Omental fat pad (tissue), 4 donors: Measurements from ENCODE around the gene CSMD2. TPM values are rescaled to one million over a fixed set of nuclear protein-coding genes. Genes with fewer than 3 reads are reported as not detected.

ENCODE experiments used
- ATAC-seq: fragments of 150-250 bp; one replicate; pipeline ENCODE4 v1.9.1; 2016; ENCODE audit warnings: mild to moderate bottlenecking, moderate library complexity; ENCODE audit not compliant: low FRiP score
- DNase-seq: peaks from one replicate; pipeline ENCODE4 v3.0.0-alpha.2; 2019; ENCODE audit warnings: low spot score
- total RNA-seq, 4 donors: library from RNA; depleted of rRNA; stranded (reverse); fragments of >200 nt; gene quantifications; one replicate each; pipeline ENCODE4 v1.1.0, GENCODE V29; 2016
- TF ChIP-seq, protein P1 (sequence below), 3 donors: fragments of 450-650 bp; IDR thresholded peaks; one replicate each; pipeline ENCODE4 v1.5.1; 2016 to 2017; ENCODE audit warnings: antibody characterized with exemption in 3 of 3, mild to moderate bottlenecking in 3 of 3, moderate library complexity in 2 of 3

The CSMD2 gene
- total RNA-seq, 4 donors from 2014 or later: 0.19 to 3.8 (median 0.60) TPM; not detected in 1

DNA sequence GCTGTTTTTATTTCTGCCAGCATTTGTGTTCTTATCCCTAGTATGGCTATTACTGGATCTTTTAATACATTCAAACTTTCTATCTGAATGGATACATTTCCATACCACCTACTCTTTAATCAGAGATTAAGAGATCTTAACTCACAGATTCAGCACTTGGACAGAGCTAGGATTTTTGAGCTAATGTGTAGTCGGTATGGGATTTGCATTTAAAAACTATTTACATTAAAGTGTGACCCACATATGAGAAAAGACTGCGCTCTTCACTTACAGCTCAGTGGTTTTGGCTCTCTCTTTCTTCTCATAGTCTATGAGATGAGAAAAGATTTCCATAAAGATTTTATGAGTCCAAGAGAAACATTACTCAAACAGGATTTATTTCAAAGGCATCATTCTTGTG lies 284.7 kb downstream of the CSMD2 start:
- ATAC-seq (no peak), DNase-seq (no peak)
- TF ChIP-seq, protein P1, sequence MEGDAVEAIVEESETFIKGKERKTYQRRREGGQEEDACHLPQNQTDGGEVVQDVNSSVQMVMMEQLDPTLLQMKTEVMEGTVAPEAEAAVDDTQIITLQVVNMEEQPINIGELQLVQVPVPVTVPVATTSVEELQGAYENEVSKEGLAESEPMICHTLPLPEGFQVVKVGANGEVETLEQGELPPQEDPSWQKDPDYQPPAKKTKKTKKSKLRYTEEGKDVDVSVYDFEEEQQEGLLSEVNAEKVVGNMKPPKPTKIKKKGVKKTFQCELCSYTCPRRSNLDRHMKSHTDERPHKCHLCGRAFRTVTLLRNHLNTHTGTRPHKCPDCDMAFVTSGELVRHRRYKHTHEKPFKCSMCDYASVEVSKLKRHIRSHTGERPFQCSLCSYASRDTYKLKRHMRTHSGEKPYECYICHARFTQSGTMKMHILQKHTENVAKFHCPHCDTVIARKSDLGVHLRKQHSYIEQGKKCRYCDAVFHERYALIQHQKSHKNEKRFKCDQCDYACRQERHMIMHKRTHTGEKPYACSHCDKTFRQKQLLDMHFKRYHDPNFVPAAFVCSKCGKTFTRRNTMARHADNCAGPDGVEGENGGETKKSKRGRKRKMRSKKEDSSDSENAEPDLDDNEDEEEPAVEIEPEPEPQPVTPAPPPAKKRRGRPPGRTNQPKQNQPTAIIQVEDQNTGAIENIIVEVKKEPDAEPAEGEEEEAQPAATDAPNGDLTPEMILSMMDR (IDR thresholded peaks at IDR 0.05): no peak

DNA sequence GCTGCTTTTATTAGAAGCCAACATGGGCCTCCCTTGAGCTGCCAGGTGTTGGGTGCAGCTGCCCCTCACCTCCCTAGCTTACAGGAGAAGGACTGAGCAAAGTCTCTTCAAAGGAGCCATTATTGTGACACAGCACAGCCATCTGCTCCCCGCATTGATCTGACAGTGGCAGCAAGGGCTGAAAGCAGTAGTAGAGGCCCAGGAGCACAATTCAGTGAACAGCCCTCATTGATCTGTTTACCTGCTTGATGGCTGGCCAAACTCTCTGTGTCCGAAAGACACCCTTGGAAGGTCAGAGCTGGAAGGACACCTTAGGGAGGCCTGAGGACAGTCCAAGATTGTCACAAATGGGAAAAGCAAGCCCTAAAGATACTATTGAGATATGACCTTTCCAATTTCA lies 286.6 kb downstream of the CSMD2 start:
- ATAC-seq (no peak), DNase-seq (no peak)
- TF ChIP-seq, protein P1 (IDR thresholded peaks at IDR 0.05): no peak

GRCh38 chr1:33876970-33877650 lies 287.9 kb downstream of the CSMD2 start:
- ATAC-seq: no peak
- TF ChIP-seq, protein P1 (IDR thresholded peaks at IDR 0.05): no peak
- no peak for DNase-seq

GRCh38 chr1:33875862-33876261 lies 289.2 kb downstream of the CSMD2 start:
- DNase-seq: no peak
- ATAC-seq: no peak
- TF ChIP-seq, protein P1 (IDR thresholded peaks at IDR 0.05): no peak

- ATAC-seq (no peak), DNase-seq (no peak)
- TF ChIP-seq, protein P1 (IDR thresholded peaks at IDR 0.05): no peak
Observed at GRCh38 chr1:33874636-33875035, 290.4 kb downstream of the CSMD2 start.

- no peak for DNase-seq
- ATAC-seq: no peak
- TF ChIP-seq, protein P1 (IDR thresholded peaks at IDR 0.05): no peak
Observed at GRCh38 chr1:33872683-33873082, 292.3 kb downstream of the CSMD2 start.

DNA sequence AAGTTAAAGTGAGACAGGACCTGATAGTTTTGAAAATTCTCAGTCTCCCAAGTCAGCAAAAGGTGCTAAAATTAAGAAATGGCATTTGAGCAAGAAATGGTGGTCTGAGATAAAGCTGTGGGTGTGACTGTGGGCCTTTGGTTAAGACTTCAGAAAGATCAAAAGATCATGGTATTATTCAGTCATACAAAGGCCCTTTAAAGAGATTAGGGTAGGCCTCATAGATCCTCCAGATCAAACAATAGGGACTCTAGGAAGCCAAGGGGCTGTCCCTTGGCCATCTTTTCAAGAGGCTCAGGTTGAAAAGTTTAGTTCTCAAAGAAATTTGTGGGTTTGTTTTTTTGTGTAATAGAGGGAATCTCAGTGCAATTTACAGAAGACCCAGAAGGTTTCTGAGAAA lies 292.8 kb downstream of the CSMD2 start:
- TF ChIP-seq, protein P1 (IDR thresholded peaks at IDR 0.05): no peak
- DNase-seq (no peak), ATAC-seq (no peak)
